HEK293T (cell line): ENCODE data around the gene GPBAR1.

Experiments used
- CTCF ChIA-PET: fragments of 350-600 bp; formaldehyde crosslinking; extraction: SDS; loops from one replicate; lab custom pipeline; 2021; ENCODE audit warnings: antibody characterized with exemption, inconsistent platforms; lab: Yijun Ruan, JAX
- POLR2A ChIA-PET: fragments of 350-600 bp; formaldehyde crosslinking; extraction: SDS; loops from one replicate; lab custom pipeline; 2020; ENCODE audit warnings: antibody characterized with exemption, inconsistent platforms; lab: Yijun Ruan, JAX
- DNase-seq: peaks from one replicate; pipeline ENCODE4 v3.0.0; 2012; ENCODE audit warnings: mixed read lengths; ENCODE audit errors: extremely low spot score
- ARNT ChIP-seq: fragments of 450-650 bp; IDR thresholded peaks from 2 replicates; pipeline ENCODE4 v1.6.1; 2017; ENCODE audit warnings: mild to moderate bottlenecking
- BHLHE40 ChIP-seq: fragments of 450-650 bp; IDR thresholded peaks from 2 replicates; pipeline ENCODE4 v1.6.1; 2016; ENCODE audit warnings: mild to moderate bottlenecking, moderate library complexity, borderline replicate concordance
- CTBP1 ChIP-seq: fragments of 450-650 bp; IDR thresholded peaks from 2 replicates; pipeline ENCODE4 v1.6.1; 2016; ENCODE audit warnings: borderline replicate concordance
- ELF4 ChIP-seq: fragments of 450-650 bp; IDR thresholded peaks from 2 replicates; pipeline ENCODE4 v1.6.1; 2017; ENCODE audit warnings: antibody characterized with exemption
- FOXA1 ChIP-seq: fragments of 450-650 bp; IDR thresholded peaks from 2 replicates; pipeline ENCODE4 v1.6.1; 2016; ENCODE audit warnings: mild to moderate bottlenecking
- FOXK2 ChIP-seq: fragments of 450-650 bp; IDR thresholded peaks from 2 replicates; pipeline ENCODE4 v1.6.1; 2016; ENCODE audit warnings: mild to moderate bottlenecking
- FOXM1 ChIP-seq: fragments of 450-650 bp; IDR thresholded peaks from 2 replicates; pipeline ENCODE4 v1.6.1; 2017; ENCODE audit warnings: mild to moderate bottlenecking, borderline replicate concordance
- HDGF ChIP-seq: fragments of 450-650 bp; IDR thresholded peaks from 2 replicates; pipeline ENCODE4 v1.6.1; 2017; ENCODE audit warnings: antibody characterized with exemption, borderline replicate concordance
- L3MBTL2 ChIP-seq: fragments of 450-650 bp; conservative IDR thresholded peaks from 2 replicates; pipeline ENCODE4 v1.6.1; 2016; ENCODE audit warnings: mild to moderate bottlenecking
- LEF1 ChIP-seq: fragments of 450-650 bp; IDR thresholded peaks from 2 replicates; pipeline ENCODE4 v1.6.1; 2017; ENCODE audit warnings: mild to moderate bottlenecking, borderline replicate concordance
- NFRKB ChIP-seq: fragments of 450-650 bp; IDR thresholded peaks from 2 replicates; pipeline ENCODE4 v1.6.1; 2016; ENCODE audit warnings: mild to moderate bottlenecking, moderate library complexity
- SP1 ChIP-seq: fragments of 450-650 bp; IDR thresholded peaks from 2 replicates; pipeline ENCODE4 v1.6.1; 2017
- SUZ12 ChIP-seq: fragments of 450-650 bp; IDR thresholded peaks from 2 replicates; pipeline ENCODE4 v1.6.1; 2016; ENCODE audit warnings: mild to moderate bottlenecking
- TARDBP ChIP-seq: fragments of 450-650 bp; IDR thresholded peaks from 2 replicates; pipeline ENCODE4 v1.6.1; 2016
- ZNF384 ChIP-seq: fragments of 450-650 bp; IDR thresholded peaks from 2 replicates; pipeline ENCODE4 v1.6.1; 2016
- TF ChIP-seq, protein P1 (sequence below): fragments of 450-650 bp; IDR thresholded peaks from 2 replicates; pipeline ENCODE4 v1.6.1; 2016

The GPBAR1 gene

DNA sequence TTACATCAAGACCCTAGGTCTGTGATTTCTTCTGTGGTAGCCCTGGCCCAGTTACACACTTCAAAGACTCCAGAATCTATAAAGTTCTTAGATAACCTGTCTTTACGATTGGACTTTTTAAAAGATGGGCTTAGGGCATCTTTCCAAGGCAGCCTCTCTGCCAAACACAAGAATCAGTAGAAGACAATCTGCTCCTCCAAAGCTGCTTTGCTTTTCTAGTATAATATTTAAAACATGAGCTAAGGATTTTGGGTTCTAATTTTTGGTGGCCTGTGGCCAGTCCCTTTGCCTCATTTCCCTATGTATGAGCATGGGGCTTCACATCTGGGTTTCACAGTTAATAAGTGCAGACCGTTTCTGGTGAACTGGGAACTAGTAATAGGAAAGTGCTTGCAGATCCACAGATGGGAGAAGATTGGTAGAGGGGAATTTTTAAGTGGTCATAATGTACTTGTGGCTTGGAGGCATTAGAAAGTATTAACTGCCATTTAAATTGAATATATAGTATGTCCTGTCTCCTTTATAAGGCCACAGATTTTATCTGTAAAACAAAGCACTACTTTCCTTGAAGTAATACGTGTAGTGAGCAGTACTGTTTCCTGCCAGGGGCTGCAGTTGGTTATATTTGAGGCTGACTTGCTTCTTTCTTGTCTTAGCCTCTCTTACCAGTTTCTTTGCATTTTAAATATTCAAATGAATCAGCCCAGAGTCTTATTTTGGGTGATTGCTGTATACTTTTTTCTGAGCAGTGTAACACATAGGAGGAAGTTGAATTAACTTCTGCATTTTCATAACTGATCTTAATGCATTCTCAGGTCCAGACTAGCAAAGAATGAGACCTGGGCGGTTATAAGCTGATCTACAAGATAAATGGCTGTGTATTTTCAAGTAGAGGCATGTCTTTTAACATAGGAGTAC lies 42.3 kb upstream of the GPBAR1 start:
- ChIA-PET POLR2A (no interaction called here), CTCF (no interaction called here)
- TF ChIP-seq FOXA1 (no peak), FOXM1 (no peak), NFRKB (no peak), LEF1 (no peak), BHLHE40 (no peak), SUZ12 (no peak), CTBP1 (no peak), TARDBP (no peak), ZNF384 (no peak), HDGF (no peak), ELF4 (no peak), SP1 (no peak), L3MBTL2 (no peak)
- TF ChIP-seq, protein P1, sequence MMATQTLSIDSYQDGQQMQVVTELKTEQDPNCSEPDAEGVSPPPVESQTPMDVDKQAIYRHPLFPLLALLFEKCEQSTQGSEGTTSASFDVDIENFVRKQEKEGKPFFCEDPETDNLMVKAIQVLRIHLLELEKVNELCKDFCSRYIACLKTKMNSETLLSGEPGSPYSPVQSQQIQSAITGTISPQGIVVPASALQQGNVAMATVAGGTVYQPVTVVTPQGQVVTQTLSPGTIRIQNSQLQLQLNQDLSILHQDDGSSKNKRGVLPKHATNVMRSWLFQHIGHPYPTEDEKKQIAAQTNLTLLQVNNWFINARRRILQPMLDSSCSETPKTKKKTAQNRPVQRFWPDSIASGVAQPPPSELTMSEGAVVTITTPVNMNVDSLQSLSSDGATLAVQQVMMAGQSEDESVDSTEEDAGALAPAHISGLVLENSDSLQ = no peak
- DNase-seq = no peak

DNA sequence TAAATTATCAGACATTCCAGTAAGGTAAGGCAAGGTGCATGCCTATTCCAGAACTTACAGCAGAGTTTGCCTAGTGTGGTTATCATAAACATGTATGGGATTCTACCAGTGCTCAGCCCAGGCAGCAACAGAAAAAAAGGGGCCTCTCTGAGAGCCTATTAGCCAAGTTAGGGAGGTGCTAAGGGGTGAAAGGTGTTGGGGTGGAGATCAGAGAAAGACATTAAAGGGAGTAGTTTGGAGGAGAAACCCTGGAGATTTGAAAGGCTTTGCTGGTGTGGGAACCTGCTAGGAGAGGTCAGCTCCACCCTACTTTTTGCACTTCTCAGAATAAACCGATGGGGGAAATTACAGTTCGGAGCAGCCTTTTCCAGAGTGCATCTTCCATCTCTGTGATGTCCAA lies 40.9 kb upstream of the GPBAR1 start:
- DNase-seq = no peak
- CTCF ChIA-PET = no interaction called here

DNA sequence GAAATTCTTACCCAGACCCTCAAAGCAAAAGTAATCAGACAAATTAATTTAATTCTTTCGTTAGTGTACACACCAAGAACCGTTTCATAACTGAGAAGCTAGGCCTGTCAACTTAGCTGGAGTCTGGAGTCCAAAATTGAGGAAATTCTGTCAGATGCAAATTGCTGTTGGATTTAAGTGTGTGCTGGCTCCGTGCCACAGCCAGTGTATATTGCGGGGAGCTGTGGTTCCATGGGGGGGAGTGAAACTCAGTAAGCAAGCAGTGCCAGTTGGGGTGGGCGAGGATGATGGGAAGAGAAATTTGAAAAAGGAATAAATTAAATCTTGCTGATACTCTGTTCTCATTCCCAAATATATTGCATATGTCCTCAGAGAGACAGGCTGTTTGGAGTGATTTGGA lies 39.8 kb upstream of the GPBAR1 start:
- no peak for TF ChIP-seq HDGF
- no peak for TF ChIP-seq L3MBTL2
- no peak for TF ChIP-seq NFRKB
- TF ChIP-seq FOXA1 = no peak
- TF ChIP-seq LEF1 = no peak
- ChIA-PET CTCF (interaction anchor here (1.2 kb wide), 1 partner anchor 175 kb away, joined by 3 read pairs; no protein-coding TSS in a partner anchor), POLR2A (no interaction called here)
- no peak for DNase-seq

More for the DNA sequence above, 40.9 kb upstream of the GPBAR1 start:
- TF ChIP-seq NFRKB (no peak), LEF1 (no peak), HDGF (no peak), FOXK2 (no peak), SP1 (no peak), L3MBTL2 (no peak), FOXM1 (no peak), FOXA1 (no peak), BHLHE40 (no peak), ARNT (no peak)
- TF ChIP-seq, protein P1 = no peak
- POLR2A ChIA-PET = interaction anchor here (1.1 kb wide), 1 partner anchor 50 kb away, joined by 4 read pairs; the partner anchor contains the start of genes AAMP and PNKD

DNA sequence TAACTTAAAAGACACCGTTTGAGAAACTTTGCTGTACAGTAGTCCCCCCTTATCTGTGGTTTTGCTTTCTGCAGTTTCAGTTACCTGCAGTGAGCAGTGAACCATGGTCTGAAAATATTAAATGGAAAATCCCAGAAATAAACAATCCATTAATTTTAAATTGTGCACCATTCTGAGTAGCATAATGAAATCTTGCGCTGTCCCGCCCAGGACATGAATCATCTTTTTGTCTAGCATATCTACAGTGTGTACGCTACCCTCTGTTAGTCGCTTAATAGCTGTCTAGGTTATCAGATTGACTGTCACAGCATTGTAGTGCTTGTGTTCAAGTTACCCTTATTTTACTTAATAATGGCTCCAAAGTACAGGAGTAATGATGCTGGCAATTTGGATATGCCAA lies 37.8 kb upstream of the GPBAR1 start:
- ChIA-PET POLR2A (no interaction called here), CTCF (no interaction called here)
- DNase-seq = no peak
- no peak for TF ChIP-seq LEF1

DNA sequence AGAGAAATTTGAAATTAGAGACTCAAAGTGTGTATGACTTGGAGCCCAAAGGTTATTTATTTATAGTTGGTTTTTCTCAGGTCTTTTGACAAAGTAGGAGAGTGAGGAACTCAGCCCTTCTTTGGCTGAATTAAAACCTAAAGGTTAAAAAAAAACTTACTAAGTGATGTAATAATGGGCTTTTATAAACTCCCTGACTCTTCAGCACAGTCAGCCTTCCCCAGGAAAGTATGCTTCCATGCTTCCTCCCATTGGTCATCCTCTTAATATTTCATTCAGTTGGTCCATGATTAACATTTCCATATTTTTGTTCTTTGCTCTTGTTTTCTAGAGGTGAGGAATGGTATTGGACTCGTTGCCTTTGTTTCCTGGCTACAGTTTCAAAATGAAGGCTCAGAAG lies 36.6 kb upstream of the GPBAR1 start:
- ChIA-PET POLR2A (interaction anchor here (2.0 kb wide), 1 partner anchor 8 kb away, joined by 9 read pairs; the partner anchor contains the start of gene ARPC2), CTCF (no interaction called here)
- no peak for TF ChIP-seq SP1
- TF ChIP-seq, protein P1 = no peak
- no peak for TF ChIP-seq L3MBTL2
- TF ChIP-seq SUZ12 = no peak
- TF ChIP-seq FOXA1 = no peak
- TF ChIP-seq FOXM1 = no peak
- TF ChIP-seq NFRKB = no peak
- no peak for TF ChIP-seq FOXK2
- no peak for TF ChIP-seq ELF4
- TF ChIP-seq ARNT = no peak
- TF ChIP-seq HDGF = no peak
- TF ChIP-seq TARDBP = no peak
- TF ChIP-seq LEF1 = no peak
- no peak for TF ChIP-seq CTBP1
- TF ChIP-seq BHLHE40 = no peak
- TF ChIP-seq ZNF384 = no peak
- DNase-seq = no peak

DNA sequence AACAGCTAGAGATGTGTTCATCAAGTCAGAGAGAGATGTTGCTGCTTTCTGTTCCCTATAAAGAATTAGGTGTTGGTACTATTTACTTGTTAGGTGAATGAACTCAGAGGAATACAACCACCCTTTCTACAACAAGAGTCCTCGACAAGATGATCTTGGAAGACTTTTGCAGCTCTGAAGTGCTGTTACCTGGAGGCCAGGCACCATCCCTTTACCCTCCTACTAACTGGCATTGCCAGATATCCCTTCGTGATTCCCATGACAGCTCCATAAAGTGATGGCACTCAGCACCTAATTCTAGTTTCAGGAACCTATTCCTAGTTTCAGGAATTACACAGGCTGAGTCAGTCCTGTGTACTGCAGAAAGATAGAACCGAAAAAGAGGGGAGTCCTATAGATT lies 33.9 kb upstream of the GPBAR1 start:
- POLR2A ChIA-PET = no interaction called here
- DNase-seq = no peak
- TF ChIP-seq TARDBP (no peak), SUZ12 (no peak), LEF1 (no peak), CTBP1 (no peak), HDGF (no peak), BHLHE40 (no peak), ARNT (no peak), L3MBTL2 (no peak), SP1 (no peak), FOXA1 (no peak), ELF4 (no peak), NFRKB (no peak), FOXK2 (no peak)
- CTCF ChIA-PET = interaction anchor here (0.8 kb wide), 1 partner anchor 30 kb away, joined by 4 read pairs; no protein-coding TSS in a partner anchor
